Lung (tissue), 12 donors: ENCODE measurements around the gene SLC2A9. TPM values are rescaled to one million over a fixed set of nuclear protein-coding genes. Genes with fewer than 3 reads are reported as not detected.

Experiments
- ATAC-seq: fragments of 200-7000 bp; cut with Tn5 transposase; one replicate; pipeline ENCODE4 v1.9.1; 2020; ENCODE audit warnings: moderate number of reproducible peaks; ENCODE audit not compliant: insufficient read depth, low FRiP score
- DNase-seq, 3 donors: peaks; one replicate each; pipeline ENCODE4 v3.0.0-alpha.2; 2013 to 2017
- H3K27ac ChIP-seq, 2 donors: one replicate each; pipeline ENCODE4 v1.5.1; 2013; ENCODE audit warnings: mild to moderate bottlenecking in 2 of 2, moderate library complexity in 2 of 2, control low read depth in 1 of 2, inconsistent platforms in 1 of 2, low read depth in 1 of 2, low read length in 1 of 2
- H3K27me3 ChIP-seq, 3 donors: one replicate each; pipeline ENCODE4 v1.5.1; 2013; ENCODE audit warnings: low read length in 2 of 3; ENCODE audit not compliant: control insufficient read depth in 3 of 3, insufficient read depth in 3 of 3
- H3K36me3 ChIP-seq, 4 donors: one replicate each; pipeline ENCODE4 v1.5.1; 2013; ENCODE audit warnings: low read length in 4 of 4, mild to moderate bottlenecking in 1 of 4, moderate library complexity in 1 of 4; ENCODE audit not compliant: control insufficient read depth in 4 of 4, insufficient read depth in 4 of 4
- H3K4me1 ChIP-seq, 5 donors: one replicate each; pipeline ENCODE4 v1.5.1; 2013; ENCODE audit warnings: low read length in 5 of 5, mild to moderate bottlenecking in 2 of 5, moderate library complexity in 1 of 5; ENCODE audit not compliant: control insufficient read depth in 5 of 5, insufficient read depth in 5 of 5
- H3K4me3 ChIP-seq: one replicate; pipeline ENCODE4 v1.5.1; 2013; ENCODE audit warnings: mild to moderate bottlenecking, control low read depth, moderate library complexity
- H3K9ac ChIP-seq, 2 donors: one replicate each; pipeline ENCODE4 v1.5.1; 2013; ENCODE audit warnings: low read length in 2 of 2, control low read depth in 1 of 2; ENCODE audit not compliant: insufficient read depth in 1 of 2
- H3K9me3 ChIP-seq, 4 donors: one replicate each; pipeline ENCODE4 v1.5.1; 2013; ENCODE audit warnings: low read length in 3 of 4, mild to moderate bottlenecking in 1 of 4, moderate library complexity in 1 of 4; ENCODE audit not compliant: control insufficient read depth in 4 of 4, insufficient read depth in 3 of 4
- CTCF ChIP-seq: IDR thresholded peaks from 2 replicates; pipeline ENCODE4 v1.5.1; 2012; ENCODE audit warnings: mild to moderate bottlenecking; ENCODE audit errors: control extremely low read depth, extremely low read depth
- WGBS, 2 donors: extraction: QIAGEN DNeasy Blood & Tissue Kit; methylation state at CpG; one replicate each; pipeline ENCODE4 v1.1.7; 2013; 5-methylcytosine and 5-hydroxymethylcytosine counted together
- polyA plus RNA-seq, 2 donors: library from polyadenylated mRNA; stranded (reverse); fragments of 200-250 nt; gene quantifications; one replicate each; pipeline ENCODE4 v1.2.1, GENCODE V29; 2013
- total RNA-seq, 2 donors: library from RNA; depleted of rRNA in 1 of 2; stranded (reverse); fragments of >200 nt in 1 of 2; gene quantifications; one replicate each; pipeline ENCODE4 v1.2.1, GENCODE V29; 2014 to 2021
- donor health status: control.
- donor health status: control.
- donor health status: Bipolar disorder and iron deficiency.
- donor health status: healthy.
- donor health status: DM: yes; HTN: yes; CAD: no.

The SLC2A9 gene
- total and polyA plus RNA-seq, 4 donors, result 2.9 to 18.6 (median 7.6) TPM

DNA sequence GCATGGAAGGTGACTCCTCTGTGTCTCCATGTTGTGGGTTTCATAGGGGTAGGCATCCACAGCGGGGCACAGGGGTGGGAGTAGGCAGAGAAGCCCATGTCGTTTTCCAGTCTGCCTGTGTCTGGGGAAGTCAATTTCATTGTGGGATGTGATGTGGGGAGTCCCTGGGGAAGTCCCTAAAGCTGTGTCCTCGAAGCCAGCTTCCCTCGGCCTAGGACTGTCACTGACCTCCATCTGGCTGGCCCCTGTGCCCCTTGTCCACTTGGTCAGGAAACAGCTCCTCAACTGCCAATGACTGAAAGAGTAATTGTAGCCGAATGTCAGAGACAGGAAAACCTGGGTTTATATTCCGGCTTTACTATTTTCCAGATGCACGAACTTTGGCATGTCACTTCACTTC, 130.2 kb downstream of the SLC2A9 start:
- H3K36me3 ChIP-seq, result no peaks in the 10 kb centered on the region
- no peak overlapping the region for H3K27ac ChIP-seq
- ATAC-seq, result no peak
- H3K4me3 ChIP-seq, result no peak overlapping the region
- H3K9me3 ChIP-seq, result no peaks in the 10 kb centered on the region
- peak in 1 of 3 donors; percentile 13 for DNase-seq
- no peak for TF ChIP-seq CTCF
- WGBS, 2 donors, result 58 to 77% methylated on average over 7 of the region's 7 CpGs
- no peaks in the 10 kb centered on the region for H3K4me1 ChIP-seq
- H3K27me3 ChIP-seq, result peaks cover 0 to 17% (median 0%) of the 10 kb centered on the region in 3 donors
- H3K9ac ChIP-seq, result no peak overlapping the region

GRCh38 chr4:9889306-9889705, 132.0 kb downstream of the SLC2A9 start:
- peaks cover 0 to 17% (median 0%) of the 10 kb centered on the region in 3 donors for H3K27me3 ChIP-seq
- WGBS, 2 donors, result 73 to 80% methylated on average over 4 of the region's 4 CpGs
- no peak overlapping the region for H3K27ac ChIP-seq
- H3K36me3 ChIP-seq, result no peaks in the 10 kb centered on the region
- no peaks in the 10 kb centered on the region for H3K4me1 ChIP-seq
- no peak overlapping the region for H3K9ac ChIP-seq
- H3K4me3 ChIP-seq, result no peak overlapping the region
- TF ChIP-seq CTCF, result no peak
- peak in 1 of 3 donors; percentile 5 for DNase-seq
- no peak for ATAC-seq
- H3K9me3 ChIP-seq, result no peaks in the 10 kb centered on the region

- no peak overlapping the region for H3K27ac ChIP-seq
- no peaks in the 10 kb centered on the region for H3K36me3 ChIP-seq
- H3K27me3 ChIP-seq, result peaks cover 0 to 3% (median 0%) of the 10 kb centered on the region in 3 donors
- H3K4me3 ChIP-seq, result no peak overlapping the region
- peaks cover 0 to under 1% (median 0%) of the 10 kb centered on the region in 5 donors for H3K4me1 ChIP-seq
- no peak for TF ChIP-seq CTCF
- WGBS, 2 donors, result 84 to 97% methylated on average over 5 of the region's 5 CpGs
- H3K9me3 ChIP-seq, result peaks cover 0 to 2% (median 0%) of the 10 kb centered on the region in 4 donors
- ATAC-seq (no peak), DNase-seq (no peak)
- H3K9ac ChIP-seq, result no peak overlapping the region
These were observed 135.3 kb downstream of the SLC2A9 start for GRCh38 chr4:9885958-9886357.
